ENCODE results near the gene RGS1.

Gene RGS1

GRCh38 chr1:192627901-192628300, 52.3 kb downstream of the RGS1 start:
- no peak for DNase-seq

GRCh38 chr1:192628396-192629057, 53.0 kb downstream of the RGS1 start:
- no peak for DNase-seq

- no peak for DNase-seq
These were observed 54.0 kb downstream of the RGS1 start for GRCh38 chr1:192629612-192630011.
